ENCODE results near the gene ZNF154. TPM values are rescaled to one million over a fixed set of nuclear protein-coding genes. Genes with fewer than 3 reads are reported as not detected.
A peak's percentile ranks its signal among the peaks of the same experiment; 100 is the strongest.

The ZNF154 gene
- total RNA-seq, 1 donor from 2014 or later = 39.0 TPM

- no peak for TF ChIP-seq CTCF (IDR thresholded peaks at IDR 0.05; ENCODE audit: unreplicated experiment)
- Mint-ChIP-seq H3K4me3 (ENCODE audit: low read depth) (no peak overlapping the region), H3K27ac (no peak overlapping the region), H3K27me3 (peaks cover 24% of the 10 kb centered on the region), H3K36me3 (ENCODE audit: insufficient read depth) (no peaks in the 10 kb centered on the region), H3K9me3 (ENCODE audit: low read depth) (no peaks in the 10 kb centered on the region), H3K4me1 (ENCODE audit: low read depth) (no peaks in the 10 kb centered on the region)
- no peak for DNase-seq (ENCODE audit: low spot score, unreplicated experiment)
These were observed 41.8 kb downstream of the ZNF154 start for GRCh38 chr19:57667228-57667627.

- no peak for DNase-seq (ENCODE audit: low spot score, unreplicated experiment)
- peak overlapping the region; percentile 79 for H3K4me3 Mint-ChIP-seq (ENCODE audit: low read depth)
- no peak for TF ChIP-seq CTCF (IDR thresholded peaks at IDR 0.05; ENCODE audit: unreplicated experiment)
- H3K4me1 Mint-ChIP-seq (ENCODE audit: low read depth) = no peaks in the 10 kb centered on the region
- H3K27ac Mint-ChIP-seq = no peak overlapping the region
- no peaks in the 10 kb centered on the region for H3K36me3 Mint-ChIP-seq (ENCODE audit: insufficient read depth)
- no peaks in the 10 kb centered on the region for H3K9me3 Mint-ChIP-seq (ENCODE audit: low read depth)
- peaks cover 19% of the 10 kb centered on the region for H3K27me3 Mint-ChIP-seq
These were observed 43.7 kb downstream of the ZNF154 start for GRCh38 chr19:57665261-57665806.

GRCh38 chr19:57664269-57665127 is 44.5 kb downstream of the ZNF154 start:
- H3K36me3 Mint-ChIP-seq (ENCODE audit: insufficient read depth) = no peaks in the 10 kb centered on the region
- H3K9me3 Mint-ChIP-seq (ENCODE audit: low read depth) = no peaks in the 10 kb centered on the region
- DNase-seq (ENCODE audit: low spot score, unreplicated experiment) = peak; percentile 46
- peaks cover 25% of the 10 kb centered on the region for H3K27me3 Mint-ChIP-seq
- peak overlapping the region; percentile 79 for H3K4me3 Mint-ChIP-seq (ENCODE audit: low read depth)
- TF ChIP-seq CTCF (IDR thresholded peaks at IDR 0.05; ENCODE audit: unreplicated experiment) = no peak
- no peaks in the 10 kb centered on the region for H3K4me1 Mint-ChIP-seq (ENCODE audit: low read depth)
- peak overlapping the region; percentile 52 for H3K27ac Mint-ChIP-seq

- no peak for DNase-seq (ENCODE audit: low spot score, unreplicated experiment)
- Mint-ChIP-seq H3K4me3 (ENCODE audit: low read depth) (no peak overlapping the region), H3K27ac (no peak overlapping the region), H3K36me3 (ENCODE audit: insufficient read depth) (no peaks in the 10 kb centered on the region), H3K9me3 (ENCODE audit: low read depth) (peaks cover 26% of the 10 kb centered on the region), H3K4me1 (ENCODE audit: low read depth) (no peaks in the 10 kb centered on the region), H3K27me3 (peaks cover 45% of the 10 kb centered on the region)
- TF ChIP-seq CTCF (IDR thresholded peaks at IDR 0.05; ENCODE audit: unreplicated experiment) = no peak
These were observed 52.7 kb downstream of the ZNF154 start for GRCh38 chr19:57656346-57656745.

- DNase-seq (ENCODE audit: low spot score, unreplicated experiment) = no peak
- Mint-ChIP-seq H3K27me3 (peaks cover 38% of the 10 kb centered on the region), H3K36me3 (ENCODE audit: insufficient read depth) (no peaks in the 10 kb centered on the region), H3K27ac (no peak overlapping the region), H3K4me1 (ENCODE audit: low read depth) (no peaks in the 10 kb centered on the region), H3K9me3 (ENCODE audit: low read depth) (peaks cover 27% of the 10 kb centered on the region), H3K4me3 (ENCODE audit: low read depth) (no peak overlapping the region)
- no peak for TF ChIP-seq CTCF (IDR thresholded peaks at IDR 0.05; ENCODE audit: unreplicated experiment)
These were observed 53.6 kb downstream of the ZNF154 start for GRCh38 chr19:57655443-57655842.

Data from progenitor cell of endocrine pancreas (in vitro differentiated cells).